H1 (cell line): Measurements from ENCODE around the gene HLA-DMB. TPM values are rescaled to one million over a fixed set of nuclear protein-coding genes. Genes with fewer than 3 reads are reported as not detected.

Source experiments
- CTCF ChIA-PET: fragments of 300-600 bp; sonication (Branson Sonifier 250); formaldehyde crosslinking; loops from one replicate; lab custom pipeline; 2021; ENCODE audit not compliant: partially characterized antibody; lab: Charles Lee
- POLR2A ChIA-PET: fragments of 300-600 bp; sonication (Branson Sonifier 250); formaldehyde crosslinking; loops from one replicate; lab custom pipeline; 2021; ENCODE audit warnings: inconsistent platforms; ENCODE audit not compliant: partially characterized antibody; lab: Charles Lee
- DNase-seq, 2 experiments: peaks; one replicate each; pipeline versions ENCODE4 v3.0.0 to v3.0.0-alpha.2; 2010 to 2022; ENCODE audit warnings: low spot score in 2 of 2, low read depth in 1 of 2, mixed read lengths in 1 of 2
- FAIRE-seq: peaks from 2 replicates; lab custom pipeline; 2011; peaks lifted over from hg19 to GRCh38; lab: Jason Lieb, UNC
- H2AFZ ChIP-seq: 2 replicates; pipeline ENCODE4 v1.8.1; 2012; ENCODE audit warnings: low read length, inconsistent platforms
- H2AK5ac ChIP-seq: 2 replicates; pipeline ENCODE4 v1.6.1; 2013; ENCODE audit warnings: low read depth, low read length
- H2BK120ac ChIP-seq: replicated peaks from 2 replicates; pipeline ENCODE3; 2013; ENCODE audit warnings: low read depth, low read length, inconsistent platforms
- H2BK12ac ChIP-seq: 2 replicates; pipeline ENCODE4 v1.6.1; 2013; ENCODE audit warnings: low read depth, low read length
- H2BK15ac ChIP-seq: 2 replicates; pipeline ENCODE4 v1.6.1; 2013; ENCODE audit warnings: low read length
- H2BK20ac ChIP-seq: 2 replicates; pipeline ENCODE4 v1.6.1; 2013; ENCODE audit warnings: low read length
- H2BK5ac ChIP-seq: 2 replicates; pipeline ENCODE4 v1.6.1; 2013; ENCODE audit warnings: low read depth, low read length
- H3K14ac ChIP-seq: 2 replicates; pipeline ENCODE4 v1.6.1; 2013; ENCODE audit warnings: inconsistent platforms; ENCODE audit not compliant: insufficient read length
- H3K18ac ChIP-seq: 2 replicates; pipeline ENCODE4 v1.6.1; 2013; ENCODE audit warnings: low read length; ENCODE audit errors: extremely low read depth
- H3K23ac ChIP-seq: 2 replicates; pipeline ENCODE4 v1.6.1; 2013; ENCODE audit warnings: inconsistent platforms; ENCODE audit not compliant: insufficient read length
- H3K23me2 ChIP-seq: 2 replicates; pipeline ENCODE4 v1.6.1; 2013; ENCODE audit warnings: low read depth, low read length
- H3K27ac ChIP-seq: 2 replicates; pipeline ENCODE4 v1.6.1; 2011; ENCODE audit warnings: low read depth, low read length, inconsistent platforms
- H3K27me3 ChIP-seq, 4 experiments: replicated peaks in 1 of 4; 1 replicate in 1 of 4; 2 replicates in 3 of 4; pipeline versions ENCODE4 v1.6.1 to v1.8.1; 2011 to 2013; ENCODE audit warnings: low read length in 3 of 4, mild to moderate bottlenecking in 3 of 4, inconsistent platforms in 2 of 4, mixed read lengths in 2 of 4, moderate library complexity in 1 of 4; ENCODE audit not compliant: control insufficient read depth in 3 of 4, insufficient read depth in 3 of 4; ENCODE audit errors: extremely low read depth in 1 of 4
- H3K36me3 ChIP-seq, 4 experiments: 2 replicates each; pipeline versions ENCODE4 v1.6.1 to v1.8.1; 2011 to 2013; ENCODE audit warnings: mild to moderate bottlenecking in 4 of 4, low read length in 3 of 4, moderate library complexity in 2 of 4, control low read depth in 1 of 4, inconsistent platforms in 1 of 4; ENCODE audit not compliant: insufficient read depth in 4 of 4, control insufficient read depth in 2 of 4
- H3K4ac ChIP-seq: replicated peaks from 2 replicates; pipeline ENCODE3; 2013; ENCODE audit warnings: low read length, low read depth, mixed read lengths, inconsistent platforms; ENCODE audit not compliant: insufficient read length
- H3K4me1 ChIP-seq, 4 experiments: replicated peaks in 1 of 4; 1 replicate in 1 of 4; 2 replicates in 3 of 4; pipeline versions ENCODE4 v1.6.1 to v1.8.1; 2011 to 2013; ENCODE audit warnings: low read length in 3 of 4, inconsistent platforms in 2 of 4, mixed read lengths in 1 of 4; ENCODE audit not compliant: insufficient read depth in 4 of 4, control insufficient read depth in 3 of 4
- H3K4me2 ChIP-seq, 2 experiments: 2 replicates each; pipeline versions ENCODE4 v1.6.1 to v1.8.1; 2011 to 2013; ENCODE audit warnings: low read depth in 2 of 2, low read length in 2 of 2, control low read depth in 1 of 2, inconsistent platforms in 1 of 2, mild to moderate bottlenecking in 1 of 2; ENCODE audit not compliant: insufficient read depth in 1 of 2
- H3K4me3 ChIP-seq, 4 experiments: fragments of 200-600, 300-600 bp in 1 of 4; sonication (generic), shearing (Covaris generic), sonication (Bioruptor Twin) in 1 of 4; 2 replicates each; pipeline versions ENCODE4 v1.5.1 to v1.8.1; 2011 to 2016; ENCODE audit warnings: low read length in 4 of 4, low read depth in 3 of 4, control low read depth in 2 of 4, inconsistent platforms in 2 of 4, mild to moderate bottlenecking in 2 of 4, mixed read lengths in 1 of 4, moderate library complexity in 1 of 4; ENCODE audit not compliant: insufficient read depth in 2 of 4; ENCODE audit errors: extremely low read depth in 1 of 4
- H3K56ac ChIP-seq: replicated peaks from 2 replicates; pipeline ENCODE3; 2013; ENCODE audit warnings: low read depth, mild to moderate bottlenecking, mixed read lengths, low read length, inconsistent platforms; ENCODE audit not compliant: insufficient read length
- H3K79me1 ChIP-seq: 2 replicates; pipeline ENCODE4 v1.6.1; 2013; ENCODE audit warnings: low read depth, low read length, control low read depth
- H3K79me2 ChIP-seq, 2 experiments: 2 replicates each; pipeline versions ENCODE4 v1.6.1 to v1.8.1; 2012 to 2013; ENCODE audit warnings: low read length in 2 of 2, mild to moderate bottlenecking in 2 of 2, inconsistent platforms in 1 of 2; ENCODE audit not compliant: insufficient read depth in 2 of 2, control insufficient read depth in 1 of 2
- H3K9ac ChIP-seq, 4 experiments: replicated peaks in 1 of 4; 1 replicate in 1 of 4; 2 replicates in 3 of 4; pipeline versions ENCODE4 v1.6.1 to v1.8.1; 2011 to 2013; ENCODE audit warnings: low read depth in 3 of 4, low read length in 3 of 4, control low read depth in 2 of 4, mild to moderate bottlenecking in 2 of 4, moderate library complexity in 2 of 4, inconsistent platforms in 1 of 4; ENCODE audit errors: extremely low read depth in 1 of 4
- H3K9me3 ChIP-seq, 2 experiments: 2 replicates each; pipeline versions ENCODE4 v1.6.1 to v1.8.1; 2012 to 2013; ENCODE audit warnings: mild to moderate bottlenecking in 2 of 2, moderate library complexity in 2 of 2, control low read depth in 1 of 2, inconsistent platforms in 1 of 2, low read depth in 1 of 2, low read length in 1 of 2, mixed read lengths in 1 of 2; ENCODE audit not compliant: insufficient read depth in 2 of 2
- H4K20me1 ChIP-seq, 2 experiments: replicated peaks in 1 of 2; 2 replicates each; pipeline versions ENCODE3 to v1.8.1; 2011 to 2013; ENCODE audit warnings: inconsistent platforms in 2 of 2, low read length in 2 of 2, mild to moderate bottlenecking in 1 of 2; ENCODE audit not compliant: insufficient read depth in 2 of 2, control insufficient read depth in 1 of 2
- H4K5ac ChIP-seq: 2 replicates; pipeline ENCODE4 v1.6.1; 2013; ENCODE audit warnings: low read length, low read depth, mixed read lengths, inconsistent platforms; ENCODE audit not compliant: insufficient read length
- H4K8ac ChIP-seq: 2 replicates; pipeline ENCODE4 v1.8.0; 2013; ENCODE audit warnings: mild to moderate bottlenecking, moderate library complexity, low read length, inconsistent platforms; ENCODE audit not compliant: insufficient read depth; ENCODE audit errors: extremely low read depth
- H4K91ac ChIP-seq: replicated peaks from 2 replicates; pipeline ENCODE3; 2013; ENCODE audit warnings: low read length, mixed read lengths, inconsistent platforms; ENCODE audit not compliant: insufficient read length
- EP300 ChIP-seq, 2 experiments: IDR thresholded peaks; 1 replicate in 1 of 2; 2 replicates in 1 of 2; pipeline ENCODE4 v1.6.1; 2011 to 2012; ENCODE audit warnings: low read depth in 2 of 2, low read length in 2 of 2, mild to moderate bottlenecking in 2 of 2, borderline replicate concordance in 1 of 2, inconsistent platforms in 1 of 2, moderate library complexity in 1 of 2
- KDM1A ChIP-seq: fragments of 200-600, 300-600 bp; sonication (generic); IDR thresholded peaks from 2 replicates; pipeline ENCODE4 v1.7.1; 2016; ENCODE audit warnings: mild to moderate bottlenecking, low read length, borderline replicate concordance
- RBBP5 ChIP-seq: IDR thresholded peaks from 2 replicates; pipeline ENCODE4 v1.7.1; 2012; ENCODE audit warnings: low read depth, mild to moderate bottlenecking, inconsistent platforms, low read length, moderate library complexity, borderline replicate concordance
- SAP30 ChIP-seq: fragments of 300-600 bp; sonication (generic); IDR thresholded peaks from 2 replicates; pipeline ENCODE4 v1.7.1; 2012; ENCODE audit warnings: low read length, moderate library complexity, mild to moderate bottlenecking, inconsistent platforms; ENCODE audit not compliant: insufficient read depth, insufficient replicate concordance
- SIX5 ChIP-seq: IDR thresholded peaks from 2 replicates; pipeline ENCODE4 v1.6.1; 2011; ENCODE audit warnings: mild to moderate bottlenecking, low read depth, low read length
- TBP ChIP-seq: IDR thresholded peaks from 2 replicates; pipeline ENCODE4 v1.6.1; 2011; ENCODE audit warnings: low read depth, low read length, improper control_type of control experiment
- WGBS, 2 experiments: shearing (Covaris generic) in 1 of 2; methylation state at CpG; one replicate each; pipeline versions ENCODE4 v1.1.6 to v1.1.7; 2013 to 2015; ENCODE audit warnings: low lambda C conversion rate in 2 of 2, mixed read lengths in 2 of 2, inconsistent platforms in 1 of 2, low coverage in 1 of 2, missing lambda C conversion rate in 1 of 2; ENCODE audit not compliant: insufficient replicate concordance in 2 of 2, insufficient coverage in 1 of 2, insufficient read length in 1 of 2; ENCODE audit errors: extremely low coverage in 1 of 2, missing lambda C conversion rate in 1 of 2; 5-methylcytosine and 5-hydroxymethylcytosine counted together
- polyA plus RNA-seq, 7 experiments: library from polyadenylated mRNA; depleted of rRNA in 3 of 7; stranded (reverse) in 5 of 7; unstranded in 2 of 7; fragments of >200 nt in 5 of 7; fragments of 200-250 nt in 2 of 7; gene quantifications; 1 replicate in 5 of 7; 2 replicates in 1 of 7; 4 replicates in 1 of 7; pipeline versions ENCODE4 v1.2.1 to v1.2.3, GENCODE V29; 2011 to 2013; ENCODE audit warnings: missing spikeins in 2 of 7, mixed read lengths in 2 of 7
- total RNA-seq: library from RNA; stranded (reverse); fragmentation: NEBNext Ultra II Directional; extraction: Animal tissue kit (Norgen Biotek cat#: 25700); gene quantifications from 2 replicates; pipeline ENCODE4 v1.2.1, GENCODE V29; 2021
- TF ChIP-seq, protein P1 (sequence below): IDR thresholded peaks from 2 replicates; pipeline ENCODE4 v1.6.1; 2012; ENCODE audit warnings: low read length, inconsistent platforms

HLA-DMB gene
- total and polyA plus RNA-seq, 2 of the 8 experiments (the other 6 are each of a cell fraction or from before 2014, with no cell fraction given) = 2.7 to 4.7 TPM

DNA sequence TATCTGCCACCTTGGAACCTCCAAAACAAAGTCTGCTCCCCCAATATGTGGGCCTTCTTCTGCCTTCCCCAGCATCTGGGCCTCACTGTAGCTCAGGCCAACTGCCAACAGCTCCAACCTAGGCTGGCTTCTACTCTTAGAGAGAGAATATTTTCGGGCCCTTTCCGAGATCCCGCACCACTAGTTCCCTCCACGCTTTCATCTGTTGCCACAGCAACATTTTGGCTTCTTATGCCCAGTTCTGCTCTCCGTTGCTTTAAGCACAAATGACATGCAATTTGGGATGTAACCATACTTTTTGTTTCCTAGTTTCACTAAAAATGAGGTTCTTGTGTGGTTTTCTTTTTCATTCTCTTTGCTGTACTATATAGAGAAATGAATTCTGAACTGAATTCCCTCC, 53.2 kb downstream of the HLA-DMB start:
- no peak for TF ChIP-seq TBP
- no peak for TF ChIP-seq KDM1A
- no peak for TF ChIP-seq SAP30
- no peak for TF ChIP-seq RBBP5
- TF ChIP-seq SIX5 = no peak
- no peak for TF ChIP-seq EP300 (IDR thresholded peaks at IDR 0.05; ENCODE audit: borderline replicate concordance in 1 of 2, low read depth in 2 of 2, low read length in 2 of 2)
- TF ChIP-seq, protein P1, sequence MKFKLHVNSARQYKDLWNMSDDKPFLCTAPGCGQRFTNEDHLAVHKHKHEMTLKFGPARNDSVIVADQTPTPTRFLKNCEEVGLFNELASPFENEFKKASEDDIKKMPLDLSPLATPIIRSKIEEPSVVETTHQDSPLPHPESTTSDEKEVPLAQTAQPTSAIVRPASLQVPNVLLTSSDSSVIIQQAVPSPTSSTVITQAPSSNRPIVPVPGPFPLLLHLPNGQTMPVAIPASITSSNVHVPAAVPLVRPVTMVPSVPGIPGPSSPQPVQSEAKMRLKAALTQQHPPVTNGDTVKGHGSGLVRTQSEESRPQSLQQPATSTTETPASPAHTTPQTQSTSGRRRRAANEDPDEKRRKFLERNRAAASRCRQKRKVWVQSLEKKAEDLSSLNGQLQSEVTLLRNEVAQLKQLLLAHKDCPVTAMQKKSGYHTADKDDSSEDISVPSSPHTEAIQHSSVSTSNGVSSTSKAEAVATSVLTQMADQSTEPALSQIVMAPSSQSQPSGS = no peak
- H2BK5ac ChIP-seq = no peak overlapping the region
- POLR2A ChIA-PET = no interaction called here
- H3K9me3 ChIP-seq = no peaks in the 10 kb centered on the region
- CTCF ChIA-PET = interaction anchor here (0.7 kb wide), 1 partner anchor 54 kb away, joined by 3 read pairs; no protein-coding TSS in a partner anchor
- WGBS, 2 experiments = 88% methylated on average over 5 of the region's 5 CpGs; no CpG with 5 or more reads in 1 of the 2 experiments
- no peak overlapping the region for H2BK15ac ChIP-seq
- FAIRE-seq = no peak
- H3K27me3 ChIP-seq = no peaks in the 10 kb centered on the region
- no peak overlapping the region for H3K23ac ChIP-seq
- no peak overlapping the region for H3K4me2 ChIP-seq
- no peak overlapping the region for H3K4ac ChIP-seq
- H3K9ac ChIP-seq = no peak overlapping the region
- H2BK20ac ChIP-seq = no peak overlapping the region
- H3K18ac ChIP-seq = no peak overlapping the region
- no peak for DNase-seq
- no peak overlapping the region for H2AFZ ChIP-seq
- H4K91ac ChIP-seq = no peak overlapping the region
- H4K5ac ChIP-seq = no peak overlapping the region
- H3K14ac ChIP-seq = no peak overlapping the region
- H3K36me3 ChIP-seq = no peaks in the 10 kb centered on the region
- no peak overlapping the region for H2BK12ac ChIP-seq
- no peak overlapping the region for H3K4me3 ChIP-seq
- H3K79me1 ChIP-seq = no peaks in the 10 kb centered on the region
- H3K23me2 ChIP-seq = no peaks in the 10 kb centered on the region
- no peaks in the 10 kb centered on the region for H3K79me2 ChIP-seq
- peaks cover 0 to 2% of the 10 kb centered on the region in 2 experiments for H4K20me1 ChIP-seq
- no peaks in the 10 kb centered on the region for H3K4me1 ChIP-seq
- no peak overlapping the region for H3K56ac ChIP-seq
- no peak overlapping the region for H4K8ac ChIP-seq
- H2BK120ac ChIP-seq = no peak overlapping the region
- H2AK5ac ChIP-seq = no peak overlapping the region
- H3K27ac ChIP-seq = no peak overlapping the region
